ENCODE measurements around the gene DDX4.

DDX4 gene

DNA sequence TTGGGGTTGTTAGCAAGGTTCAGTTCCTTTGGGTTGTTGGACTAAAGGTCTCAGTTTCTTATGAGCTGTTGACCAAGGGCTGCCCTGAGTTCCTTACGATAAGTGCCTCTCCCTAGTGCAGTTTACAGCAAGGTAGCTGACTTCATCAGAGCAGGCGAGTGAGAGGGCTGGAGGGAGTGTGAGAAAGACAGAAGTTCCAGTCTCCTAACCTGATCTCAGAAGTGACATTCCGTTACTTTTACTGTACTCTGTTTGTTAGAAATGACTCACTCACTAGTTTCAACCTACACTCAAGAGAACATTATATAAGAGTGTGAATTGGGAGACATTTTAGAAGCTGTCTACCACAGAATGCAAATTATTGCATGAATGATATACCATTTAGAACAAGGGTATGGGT, 92.1 kb downstream of the DDX4 start:
- no peak for FAIRE-seq

DNA sequence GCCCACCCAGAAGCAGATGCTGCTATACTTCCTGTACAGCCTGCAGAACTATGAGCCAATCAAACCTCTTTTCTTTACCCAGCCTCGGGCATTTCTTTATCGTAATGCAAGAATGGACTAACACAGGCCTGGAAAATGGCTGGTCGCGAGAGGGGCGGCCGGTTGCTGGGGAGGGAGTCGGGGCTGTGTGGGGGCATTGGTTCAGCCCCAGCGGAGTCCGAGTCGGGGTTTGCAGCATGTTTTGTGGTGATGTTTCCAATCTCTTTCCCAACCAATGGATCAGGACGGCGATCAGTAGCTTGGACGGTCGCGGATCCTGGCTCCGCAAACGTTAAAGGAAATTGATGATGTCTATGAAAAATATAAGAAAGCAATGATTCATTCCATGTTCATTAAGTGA, 94.6 kb downstream of the DDX4 start:
- FAIRE-seq = no peak

DNA sequence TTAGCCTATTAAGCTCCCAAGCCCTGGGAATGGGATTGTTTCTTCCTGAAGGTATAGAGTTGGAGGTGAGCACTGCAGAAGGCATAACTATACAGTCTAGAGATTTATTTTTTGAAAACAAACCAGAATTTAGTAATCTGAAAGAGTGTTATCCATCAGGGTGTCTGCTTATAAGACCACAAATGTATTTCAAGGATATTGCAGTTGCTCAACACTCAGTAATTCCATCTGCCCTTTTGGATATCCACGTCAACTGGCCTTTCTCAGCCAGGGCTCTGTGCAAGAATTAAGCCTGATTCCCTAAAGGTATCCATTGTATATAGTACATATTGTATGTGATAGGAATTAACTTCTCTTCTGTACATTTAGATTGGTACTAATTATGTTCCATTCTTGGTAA, 98.3 kb downstream of the DDX4 start:
- FAIRE-seq = no peak

DNA sequence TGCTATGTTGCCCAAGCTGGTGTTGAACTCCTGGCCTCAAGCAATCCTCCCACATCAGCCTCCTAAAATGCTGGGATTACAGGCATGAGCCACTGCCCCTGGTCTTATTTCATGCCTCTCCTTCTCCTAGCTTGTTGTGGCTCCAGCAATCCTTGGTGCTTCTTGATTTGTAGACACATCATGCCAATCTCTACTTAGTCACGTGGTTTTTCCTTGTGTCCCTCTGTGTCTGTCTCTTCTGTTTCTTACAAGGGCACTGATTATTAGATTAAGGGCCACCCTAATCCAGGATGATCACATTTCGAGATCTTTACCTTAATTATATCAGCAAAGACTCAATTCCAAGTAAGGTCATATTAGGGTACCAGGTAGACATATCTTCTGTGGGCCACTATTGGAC, 104.1 kb downstream of the DDX4 start:
- no peak for FAIRE-seq

DNA sequence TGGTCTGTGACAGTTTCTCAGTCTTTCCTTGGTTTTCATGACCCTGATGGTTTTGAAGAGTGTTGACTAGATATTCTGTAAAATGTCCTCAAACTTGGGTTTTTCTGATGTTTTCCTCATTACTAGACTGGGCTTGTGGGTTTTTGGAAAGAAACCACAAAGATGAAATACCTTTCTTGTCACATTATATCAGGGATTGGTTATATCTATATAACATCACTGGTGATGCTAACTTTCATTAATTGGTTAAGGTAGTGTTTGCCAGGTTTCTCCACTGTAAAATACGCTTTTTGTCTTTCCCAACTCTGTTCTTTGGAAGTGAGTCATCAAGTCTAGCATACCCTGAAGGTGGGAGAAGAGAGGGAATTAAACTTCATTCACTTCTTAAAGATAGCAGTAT, 110.0 kb downstream of the DDX4 start:
- FAIRE-seq = no peak

DNA sequence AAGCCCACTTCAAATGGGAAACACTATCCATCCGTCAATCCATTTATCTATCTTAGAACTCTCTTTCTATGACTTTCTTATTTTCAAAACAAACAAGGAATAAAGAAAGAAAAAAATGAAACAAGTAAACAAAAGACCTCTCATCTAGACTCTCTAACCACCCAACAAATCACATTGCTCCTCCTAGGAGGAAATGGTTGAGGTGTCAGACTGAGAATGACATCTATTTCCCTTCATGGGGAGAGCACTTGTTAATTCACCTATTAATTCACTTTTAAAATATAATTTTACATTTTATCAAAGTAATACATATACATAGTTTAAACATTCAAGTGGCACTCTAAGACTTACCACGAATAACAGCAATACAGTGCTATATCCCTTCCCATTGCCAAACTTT, 110.9 kb downstream of the DDX4 start:
- FAIRE-seq = no peak

DNA sequence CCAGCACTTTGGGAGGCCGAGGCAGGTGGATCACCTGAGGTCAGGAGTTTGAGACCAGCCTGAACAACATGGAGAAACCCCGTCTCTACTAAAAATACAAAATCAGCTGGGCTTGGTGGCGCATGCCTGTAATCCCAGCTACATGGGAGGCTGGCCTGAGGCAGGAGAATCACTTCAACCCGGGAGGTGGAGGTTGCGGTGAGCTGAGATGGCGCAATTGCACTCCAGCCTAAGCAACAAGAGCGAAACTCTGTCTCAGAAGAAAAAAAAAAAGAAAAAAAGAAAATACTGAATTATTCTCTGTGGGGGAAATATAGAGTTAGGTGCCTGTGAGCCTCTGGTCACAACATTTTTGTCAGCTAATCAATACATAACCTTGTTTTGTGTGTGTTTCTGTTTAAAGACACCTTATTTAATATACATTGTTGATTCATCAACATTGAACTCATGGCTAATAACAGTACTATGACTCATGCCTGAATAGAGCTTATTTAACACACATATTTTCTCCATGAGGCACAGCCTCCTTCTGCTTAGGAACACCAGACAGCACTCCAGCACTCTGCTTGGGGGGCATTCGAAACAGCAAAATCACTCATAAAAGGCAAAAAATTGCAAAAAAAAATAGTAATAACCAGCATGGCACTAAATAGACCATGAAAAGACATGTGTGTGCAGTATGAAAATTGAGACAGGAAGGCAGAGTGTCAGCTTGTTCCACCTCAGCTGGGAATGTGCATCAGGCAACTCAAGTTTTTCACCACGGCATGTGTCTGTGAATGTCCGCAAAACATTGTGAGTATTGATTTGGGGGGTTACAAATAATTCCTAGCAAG, 113.2 kb downstream of the DDX4 start, which contains the start of gene IL31RA:
Gene IL31RA, plus strand, starts transcription at position 519 of the 836 bp plus-strand sequence. Its CDS starts 214 bp downstream, at position 733.
- no peak for FAIRE-seq

DNA sequence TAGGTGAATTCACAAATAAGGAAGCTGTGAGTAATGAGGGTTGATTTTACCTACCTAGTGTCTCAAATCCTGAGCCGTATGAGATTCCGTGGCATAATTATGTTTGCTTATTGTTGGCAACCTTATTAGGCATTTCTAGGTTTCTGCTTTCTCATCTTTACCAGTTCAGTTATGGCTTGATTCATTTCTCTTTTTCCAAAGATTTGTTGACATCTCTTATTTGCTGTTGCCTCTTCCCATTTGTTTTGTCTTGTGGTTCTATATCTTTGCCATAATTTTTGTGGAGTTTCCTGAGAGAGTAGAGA, 113.8 kb downstream of the DDX4 start:
- FAIRE-seq = no peak

DNA sequence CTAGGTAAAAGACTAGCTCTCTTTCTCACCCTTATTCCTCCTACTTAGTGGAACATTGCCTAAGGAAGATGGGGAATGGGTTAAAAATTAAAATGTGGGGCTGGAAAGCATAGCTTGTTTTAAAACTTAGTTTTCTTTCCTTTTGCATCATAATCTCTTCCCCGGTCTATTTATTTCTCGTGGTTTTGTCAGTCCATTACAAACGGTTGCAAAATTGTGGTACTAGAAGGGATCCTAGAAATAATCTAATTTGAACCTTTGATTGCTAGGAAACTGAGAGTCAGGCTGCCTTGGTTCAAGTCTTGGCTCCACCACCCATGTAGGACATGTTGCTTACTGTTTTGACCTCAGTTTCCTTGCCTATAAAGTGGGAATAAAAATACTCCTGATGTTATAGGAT, 114.6 kb downstream of the DDX4 start:
- FAIRE-seq = no peak

DNA sequence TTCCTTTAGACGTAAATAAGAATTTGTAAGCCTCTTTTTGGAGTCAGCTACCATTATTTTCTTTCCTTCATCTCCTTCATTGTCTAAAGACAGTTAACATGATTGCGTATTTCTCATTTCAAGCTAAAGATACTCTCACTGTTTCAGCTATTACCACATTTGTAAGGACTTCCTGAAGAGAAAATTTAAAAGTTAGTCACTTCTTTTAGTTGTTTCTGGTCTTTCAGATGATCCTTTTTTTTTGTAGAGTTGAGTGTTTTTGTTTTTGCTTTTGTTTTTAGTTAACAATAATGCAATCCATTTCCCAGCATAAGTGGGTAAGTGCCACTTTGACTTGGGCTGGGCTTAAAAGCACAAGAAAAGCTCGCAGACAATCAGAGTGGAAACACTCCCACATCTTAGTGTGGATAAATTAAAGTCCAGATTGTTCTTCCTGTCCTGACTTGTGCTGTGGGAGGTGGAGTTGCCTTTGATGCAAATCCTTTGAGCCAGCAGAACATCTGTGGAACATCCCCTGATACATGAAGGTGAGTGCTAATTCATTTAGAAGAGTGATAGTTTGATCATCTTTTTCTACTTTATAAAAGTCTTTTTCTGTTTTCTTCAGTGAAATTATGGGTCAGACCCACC, 115.3 kb downstream of the DDX4 start:
- FAIRE-seq = no peak

DNA sequence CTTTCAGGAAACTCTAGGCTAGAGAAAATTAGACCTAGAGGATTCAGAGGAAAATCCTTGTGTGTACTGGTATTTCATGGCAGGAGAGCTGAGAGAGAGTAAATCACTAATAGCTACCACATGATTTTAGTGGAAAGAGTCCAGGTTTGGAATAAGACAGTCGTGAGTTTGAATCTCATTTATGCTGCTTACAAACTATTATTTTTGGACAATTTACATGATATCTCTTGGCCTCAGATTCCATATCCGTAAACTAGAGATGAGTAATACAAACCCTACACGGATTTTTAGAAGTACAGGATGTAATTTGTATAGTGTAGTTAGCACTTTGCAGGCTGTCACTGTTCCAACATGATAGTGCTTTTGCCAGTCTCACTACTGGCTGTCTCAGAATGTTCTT, 116.0 kb downstream of the DDX4 start:
- FAIRE-seq = no peak

DNA sequence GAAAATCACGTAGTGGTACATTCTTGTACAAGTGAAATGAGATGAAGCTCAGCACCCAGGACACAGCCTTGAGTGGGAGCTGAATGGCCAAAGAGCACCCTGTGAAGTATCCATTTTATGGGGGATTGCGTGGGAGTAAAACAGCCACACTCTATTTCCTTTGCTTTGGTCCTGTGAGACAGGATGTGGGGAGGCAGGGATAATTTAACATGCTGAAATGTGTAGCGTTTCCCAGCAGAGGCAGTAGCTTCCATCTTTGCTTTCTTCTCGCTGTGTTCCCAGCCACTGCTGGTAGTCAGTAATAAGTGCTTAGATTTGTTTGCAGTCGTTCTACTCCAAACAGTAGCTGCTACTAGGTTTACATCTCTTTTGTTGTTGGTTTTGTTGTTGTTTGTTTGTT, 117.6 kb downstream of the DDX4 start:
- no peak for FAIRE-seq

DNA sequence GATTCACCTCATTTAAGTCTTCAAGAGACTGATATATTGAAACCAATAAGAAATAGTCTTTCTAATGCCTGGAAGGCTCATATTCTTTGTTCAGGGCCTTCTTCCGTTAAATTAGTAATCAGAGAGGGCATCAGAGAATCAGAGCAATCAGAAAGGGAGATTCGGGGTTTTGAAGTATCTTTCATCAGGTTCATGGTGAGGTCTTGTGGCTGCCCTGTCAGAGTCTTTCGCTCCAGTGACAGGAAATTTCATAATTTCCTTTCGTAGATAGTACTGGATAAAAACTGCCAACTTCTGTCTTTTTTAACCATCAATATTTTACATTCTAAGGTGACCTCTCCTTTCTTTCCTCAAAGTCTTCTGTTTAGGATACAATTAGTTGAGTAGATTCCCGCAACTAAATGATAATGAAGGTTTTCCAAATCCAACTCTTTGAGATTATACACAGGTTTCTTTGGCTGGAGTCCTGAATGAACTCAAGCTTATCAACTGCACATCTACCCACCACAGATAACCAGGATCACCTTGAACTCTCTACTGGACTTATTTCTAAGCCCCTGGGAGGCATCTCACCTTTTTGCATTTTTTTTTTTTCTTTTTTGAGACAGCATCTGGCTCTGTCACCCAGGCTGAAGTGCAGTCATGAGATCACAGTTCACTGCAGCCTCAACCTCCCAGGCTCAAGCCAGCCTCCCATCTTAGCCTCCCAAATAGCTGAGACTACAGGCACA, 118.8 kb downstream of the DDX4 start:
- no peak for FAIRE-seq

DNA sequence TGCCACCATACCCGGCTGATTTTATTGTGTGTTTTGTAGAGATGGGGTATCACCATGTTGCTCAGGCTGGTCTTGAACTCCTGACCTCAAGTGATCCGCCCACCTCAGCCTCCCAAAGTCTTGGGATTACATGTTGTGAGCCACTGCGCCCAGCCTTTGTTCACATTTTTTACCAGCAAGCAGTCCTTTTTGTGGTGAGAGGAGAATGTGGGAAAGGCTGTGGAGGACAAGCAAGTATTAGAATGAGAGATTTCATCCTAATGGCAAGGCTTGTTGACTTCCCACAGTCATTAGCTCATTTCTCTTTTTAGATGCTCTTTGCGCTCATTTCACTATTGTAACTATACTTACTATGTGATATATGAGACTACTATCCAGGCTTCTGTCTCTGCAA, 119.4 kb downstream of the DDX4 start:
- FAIRE-seq = no peak

DNA sequence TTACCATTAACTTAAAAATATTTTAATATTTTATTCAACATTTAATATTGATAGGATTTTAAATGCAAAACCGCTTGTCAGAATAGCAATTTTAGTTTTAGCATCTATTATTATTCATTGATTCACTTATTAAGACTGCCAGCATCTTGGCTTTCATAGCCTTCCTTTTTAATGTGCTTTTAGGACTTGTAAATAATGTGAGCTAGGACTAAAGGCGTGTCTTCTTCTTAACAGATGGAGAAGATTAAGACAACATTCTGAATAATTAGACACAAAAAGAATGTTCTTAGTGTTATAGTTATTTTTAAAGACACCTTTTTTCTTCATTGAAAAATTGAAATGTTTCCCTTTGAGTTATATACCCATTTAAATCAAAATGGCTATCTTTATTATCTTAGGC, 120.2 kb downstream of the DDX4 start:
- no peak for FAIRE-seq

DNA sequence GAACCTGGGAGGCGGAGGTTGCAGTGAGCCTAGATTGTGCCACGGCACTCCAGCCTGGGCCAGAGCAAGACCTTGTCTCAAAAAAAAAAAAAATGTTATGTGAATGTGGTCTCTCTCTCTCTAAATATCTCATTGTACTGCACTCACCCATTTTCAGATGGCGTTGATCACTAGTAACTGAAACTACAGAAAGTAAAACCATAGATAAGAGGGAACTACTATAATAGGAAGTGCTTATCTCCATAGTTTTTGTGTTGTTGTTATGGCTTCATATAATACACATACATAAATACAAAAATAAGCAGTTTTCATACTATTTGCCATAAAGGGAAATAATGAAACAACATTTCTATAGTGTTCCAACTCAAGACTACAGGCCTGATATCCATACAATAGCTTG, 122.4 kb downstream of the DDX4 start:
- no peak for FAIRE-seq

DNA sequence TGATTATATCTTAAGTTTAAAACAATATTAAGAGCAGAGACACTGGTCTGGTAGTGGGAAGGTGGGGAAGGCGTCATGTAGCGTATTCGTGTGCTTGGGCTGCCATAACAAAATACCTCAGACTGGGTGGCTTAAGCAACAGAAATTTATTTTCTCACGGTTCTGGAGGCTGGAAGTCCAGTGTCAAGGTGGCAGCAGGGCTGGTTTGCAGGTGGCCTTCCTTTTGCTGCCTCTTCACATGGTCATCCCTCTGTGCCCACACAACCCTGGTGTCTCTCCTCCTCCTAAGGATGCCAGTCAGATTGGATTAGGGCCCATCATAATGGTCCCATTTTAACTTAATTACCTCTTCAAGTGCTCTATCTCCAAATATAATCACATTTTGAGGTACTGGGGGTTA, 122.8 kb downstream of the DDX4 start:
- no peak for FAIRE-seq

DNA sequence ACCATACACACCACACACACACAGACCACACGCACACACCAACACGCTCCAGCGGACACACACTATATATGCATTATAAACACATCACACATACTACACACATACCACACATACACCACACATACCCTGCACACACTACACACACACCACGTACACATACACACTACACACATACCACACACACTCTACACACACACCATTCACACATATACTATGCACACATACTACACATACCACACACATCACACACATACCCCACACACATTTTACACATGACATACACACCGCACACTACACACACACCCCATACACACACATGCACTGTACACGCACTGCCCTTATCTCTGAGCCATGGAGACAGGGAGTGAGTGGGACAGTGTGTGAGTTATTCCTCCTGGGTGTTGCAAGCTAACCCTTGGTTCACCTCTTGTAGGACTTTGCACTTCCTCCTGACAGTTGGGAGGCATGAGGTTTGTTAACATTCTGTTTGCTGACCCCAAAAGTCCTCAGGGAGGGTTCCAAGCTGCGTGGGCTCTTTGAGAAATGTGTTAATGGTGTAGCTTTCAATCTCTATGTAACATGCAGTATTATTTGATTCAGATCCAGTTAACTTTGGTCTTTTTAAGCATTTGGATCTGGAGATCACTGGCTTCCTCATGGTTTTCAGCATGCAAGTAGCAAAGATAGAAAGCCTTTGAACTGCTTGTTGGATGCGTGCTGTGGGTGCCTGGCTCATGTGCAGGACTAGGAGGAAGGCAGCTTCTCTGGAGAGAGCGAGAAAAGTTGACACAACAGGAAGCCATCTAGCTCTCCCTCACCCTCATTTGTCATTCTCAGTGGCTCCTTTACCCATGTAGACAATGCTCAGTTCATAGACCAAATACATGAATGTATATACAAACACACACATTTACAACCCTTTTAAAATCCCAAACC, 127.0 kb downstream of the DDX4 start:
- FAIRE-seq = no peak

DNA sequence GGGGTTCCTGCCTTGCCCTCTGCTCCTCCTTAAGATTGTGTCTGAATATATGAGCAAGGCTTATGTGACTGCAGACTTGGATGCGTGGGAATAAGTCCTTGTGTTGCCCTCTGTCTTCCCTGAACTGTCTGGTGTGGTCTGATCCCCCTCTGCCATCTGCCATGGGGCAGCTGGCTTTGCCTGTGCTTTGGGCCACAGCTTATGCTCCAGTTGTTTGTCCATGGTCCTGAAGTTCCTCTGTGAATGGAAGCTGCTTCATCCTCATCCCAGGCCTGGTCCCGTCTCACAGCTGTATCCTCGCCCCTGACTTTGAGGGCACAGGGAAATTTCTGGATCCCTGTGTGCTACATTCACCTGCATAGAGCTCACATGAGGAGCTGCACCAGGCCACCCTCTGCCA, 128.0 kb downstream of the DDX4 start:
- no peak for FAIRE-seq

DNA sequence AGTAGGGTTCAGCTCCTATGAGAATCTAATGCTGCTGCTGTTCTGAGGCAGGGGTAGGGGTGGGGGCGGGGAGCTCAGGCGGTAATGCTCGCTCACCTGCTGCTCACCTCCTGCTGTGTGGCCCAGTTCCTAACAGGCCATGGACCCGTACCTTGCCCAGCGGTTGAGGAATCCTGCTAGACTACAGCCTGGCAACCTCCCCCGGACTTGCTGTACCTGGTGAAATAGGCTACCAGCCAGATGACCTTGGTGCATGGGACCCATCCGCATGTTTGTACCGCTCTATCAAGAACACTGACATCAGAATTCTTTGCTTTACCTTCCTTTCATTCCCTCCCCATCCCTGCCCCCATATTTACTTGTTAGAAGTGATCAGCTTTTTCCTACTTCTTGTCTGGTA, 128.6 kb downstream of the DDX4 start:
- no peak for FAIRE-seq
